ENCODE results near the gene MGLL.

MGLL gene

GRCh38 chr3:127783642-127784160 lies 38.6 kb downstream of the MGLL start:
- Histone ChIP-seq H3K18ac (ENCODE audit: low read length) (no peak overlapping the region), H2BK15ac (replicated peaks; ENCODE audit: low read depth) (no peak overlapping the region), H2BK5ac (ENCODE audit: low read length) (no peak overlapping the region), H3K56ac (ENCODE audit: low read length) (no peak overlapping the region), H3K27me3 (ENCODE audit: insufficient read depth, low read length, poor library complexity) (no peaks in the 10 kb centered on the region), H2BK120ac (ENCODE audit: low read depth, low read length) (no peak overlapping the region), H3K9ac (ENCODE audit: low read length) (no peak overlapping the region), H3K4me2 (ENCODE audit: low read length) (no peak overlapping the region), H3K4me3 (ENCODE audit: low read length) (no peak overlapping the region), H3K36me3 (ENCODE audit: control insufficient read depth, insufficient read depth, low read length) (no peaks in the 10 kb centered on the region), H3K23ac (ENCODE audit: low read length) (no peak overlapping the region), H4K8ac (ENCODE audit: low read depth, low read length) (no peak overlapping the region), H3K27ac (ENCODE audit: low read depth, low read length) (no peak overlapping the region), H2AK5ac (ENCODE audit: low read length) (no peak overlapping the region), H3K4ac (ENCODE audit: low read depth, low read length) (no peak overlapping the region), H3K79me2 (ENCODE audit: control insufficient read depth, insufficient read depth, low read length) (no peaks in the 10 kb centered on the region), H4K5ac (ENCODE audit: low read length) (no peak overlapping the region), H3K4me1 (ENCODE audit: control insufficient read depth, low read depth, low read length) (no peaks in the 10 kb centered on the region), H3K79me1 (ENCODE audit: low read length) (no peaks in the 10 kb centered on the region)
- no CpG with 5 or more reads among the region's 4 CpGs for WGBS (ENCODE audit: extremely low coverage, insufficient coverage, low lambda C conversion rate)
- peak; percentile 25 for DNase-seq

GRCh38 chr3:127783166-127783565 lies 39.1 kb downstream of the MGLL start:
- Histone ChIP-seq H3K36me3 (ENCODE audit: control insufficient read depth, insufficient read depth, low read length) (no peaks in the 10 kb centered on the region), H3K23ac (ENCODE audit: low read length) (no peak overlapping the region), H4K5ac (ENCODE audit: low read length) (no peak overlapping the region), H3K4me3 (ENCODE audit: low read length) (no peak overlapping the region), H2BK5ac (ENCODE audit: low read length) (no peak overlapping the region), H3K27ac (ENCODE audit: low read depth, low read length) (no peak overlapping the region), H3K18ac (ENCODE audit: low read length) (no peak overlapping the region), H3K79me2 (ENCODE audit: control insufficient read depth, insufficient read depth, low read length) (no peaks in the 10 kb centered on the region), H3K27me3 (ENCODE audit: insufficient read depth, low read length, poor library complexity) (no peaks in the 10 kb centered on the region), H2BK120ac (ENCODE audit: low read depth, low read length) (no peak overlapping the region), H3K4ac (ENCODE audit: low read depth, low read length) (no peak overlapping the region), H3K56ac (ENCODE audit: low read length) (no peak overlapping the region), H3K4me1 (ENCODE audit: control insufficient read depth, low read depth, low read length) (no peaks in the 10 kb centered on the region), H3K79me1 (ENCODE audit: low read length) (no peaks in the 10 kb centered on the region), H3K9ac (ENCODE audit: low read length) (no peak overlapping the region), H2BK15ac (replicated peaks; ENCODE audit: low read depth) (no peak overlapping the region), H3K4me2 (ENCODE audit: low read length) (no peak overlapping the region), H4K8ac (ENCODE audit: low read depth, low read length) (no peak overlapping the region), H2AK5ac (ENCODE audit: low read length) (no peak overlapping the region)
- no CpG with 5 or more reads among the region's 9 CpGs for WGBS (ENCODE audit: extremely low coverage, insufficient coverage, low lambda C conversion rate)
- DNase-seq, result no peak

GRCh38 chr3:127781411-127782001 lies 40.8 kb downstream of the MGLL start:
- Histone ChIP-seq H2BK5ac (ENCODE audit: low read length) (no peak overlapping the region), H3K9ac (ENCODE audit: low read length) (no peak overlapping the region), H3K4ac (ENCODE audit: low read depth, low read length) (no peak overlapping the region), H3K56ac (ENCODE audit: low read length) (no peak overlapping the region), H3K18ac (ENCODE audit: low read length) (no peak overlapping the region), H2AK5ac (ENCODE audit: low read length) (no peak overlapping the region), H3K79me2 (ENCODE audit: control insufficient read depth, insufficient read depth, low read length) (no peaks in the 10 kb centered on the region), H3K4me3 (ENCODE audit: low read length) (no peak overlapping the region), H3K4me1 (ENCODE audit: control insufficient read depth, low read depth, low read length) (no peaks in the 10 kb centered on the region), H2BK120ac (ENCODE audit: low read depth, low read length) (no peak overlapping the region), H3K27me3 (ENCODE audit: insufficient read depth, low read length, poor library complexity) (no peaks in the 10 kb centered on the region), H3K27ac (ENCODE audit: low read depth, low read length) (no peak overlapping the region), H4K5ac (ENCODE audit: low read length) (no peak overlapping the region), H3K36me3 (ENCODE audit: control insufficient read depth, insufficient read depth, low read length) (no peaks in the 10 kb centered on the region), H3K79me1 (ENCODE audit: low read length) (no peaks in the 10 kb centered on the region), H3K4me2 (ENCODE audit: low read length) (no peak overlapping the region), H2BK15ac (replicated peaks; ENCODE audit: low read depth) (no peak overlapping the region), H4K8ac (ENCODE audit: low read depth, low read length) (no peak overlapping the region), H3K23ac (ENCODE audit: low read length) (no peak overlapping the region)
- no CpG with 5 or more reads among the region's 15 CpGs for WGBS (ENCODE audit: extremely low coverage, insufficient coverage, low lambda C conversion rate)
- no peak for DNase-seq

GRCh38 chr3:127780536-127781400 lies 41.5 kb downstream of the MGLL start:
- H3K79me1 ChIP-seq (ENCODE audit: low read length), result no peaks in the 10 kb centered on the region
- H3K18ac ChIP-seq (ENCODE audit: low read length), result no peak overlapping the region
- no peak overlapping the region for H3K4ac ChIP-seq (ENCODE audit: low read depth, low read length)
- H3K4me2 ChIP-seq (ENCODE audit: low read length), result no peak overlapping the region
- no peak overlapping the region for H2BK120ac ChIP-seq (ENCODE audit: low read depth, low read length)
- H3K27me3 ChIP-seq (ENCODE audit: insufficient read depth, low read length, poor library complexity), result no peaks in the 10 kb centered on the region
- WGBS (ENCODE audit: extremely low coverage, insufficient coverage, low lambda C conversion rate), result no CpG with 5 or more reads among the region's 8 CpGs
- no peaks in the 10 kb centered on the region for H3K79me2 ChIP-seq (ENCODE audit: control insufficient read depth, insufficient read depth, low read length)
- no peak overlapping the region for H3K4me3 ChIP-seq (ENCODE audit: low read length)
- no peak overlapping the region for H4K5ac ChIP-seq (ENCODE audit: low read length)
- no peak overlapping the region for H3K27ac ChIP-seq (ENCODE audit: low read depth, low read length)
- H2BK5ac ChIP-seq (ENCODE audit: low read length), result no peak overlapping the region
- H3K23ac ChIP-seq (ENCODE audit: low read length), result no peak overlapping the region
- no peak overlapping the region for H2BK15ac ChIP-seq (replicated peaks; ENCODE audit: low read depth)
- no peak overlapping the region for H3K56ac ChIP-seq (ENCODE audit: low read length)
- no peak overlapping the region for H2AK5ac ChIP-seq (ENCODE audit: low read length)
- DNase-seq, result no peak
- no peak overlapping the region for H4K8ac ChIP-seq (ENCODE audit: low read depth, low read length)
- no peaks in the 10 kb centered on the region for H3K36me3 ChIP-seq (ENCODE audit: control insufficient read depth, insufficient read depth, low read length)
- no peak overlapping the region for H3K9ac ChIP-seq (ENCODE audit: low read length)
- H3K4me1 ChIP-seq (ENCODE audit: control insufficient read depth, low read depth, low read length), result no peaks in the 10 kb centered on the region

GRCh38 chr3:127779747-127780146 lies 42.6 kb downstream of the MGLL start:
- H4K5ac ChIP-seq (ENCODE audit: low read length), result no peak overlapping the region
- no peak overlapping the region for H3K4me2 ChIP-seq (ENCODE audit: low read length)
- H2BK5ac ChIP-seq (ENCODE audit: low read length), result no peak overlapping the region
- H2BK15ac ChIP-seq (replicated peaks; ENCODE audit: low read depth), result no peak overlapping the region
- no peaks in the 10 kb centered on the region for H3K4me1 ChIP-seq (ENCODE audit: control insufficient read depth, low read depth, low read length)
- H3K27ac ChIP-seq (ENCODE audit: low read depth, low read length), result no peak overlapping the region
- no peak for DNase-seq
- H2BK120ac ChIP-seq (ENCODE audit: low read depth, low read length), result no peak overlapping the region
- no peak overlapping the region for H3K18ac ChIP-seq (ENCODE audit: low read length)
- no peak overlapping the region for H3K4ac ChIP-seq (ENCODE audit: low read depth, low read length)
- no peak overlapping the region for H2AK5ac ChIP-seq (ENCODE audit: low read length)
- H3K56ac ChIP-seq (ENCODE audit: low read length), result no peak overlapping the region
- H3K9ac ChIP-seq (ENCODE audit: low read length), result no peak overlapping the region
- no peak overlapping the region for H3K4me3 ChIP-seq (ENCODE audit: low read length)
- H3K36me3 ChIP-seq (ENCODE audit: control insufficient read depth, insufficient read depth, low read length), result no peaks in the 10 kb centered on the region
- no peak overlapping the region for H4K8ac ChIP-seq (ENCODE audit: low read depth, low read length)
- H3K79me1 ChIP-seq (ENCODE audit: low read length), result no peaks in the 10 kb centered on the region
- no peak overlapping the region for H3K23ac ChIP-seq (ENCODE audit: low read length)
- no peaks in the 10 kb centered on the region for H3K27me3 ChIP-seq (ENCODE audit: insufficient read depth, low read length, poor library complexity)
- no CpG with 5 or more reads among the region's 3 CpGs for WGBS (ENCODE audit: extremely low coverage, insufficient coverage, low lambda C conversion rate)
- H3K79me2 ChIP-seq (ENCODE audit: control insufficient read depth, insufficient read depth, low read length), result no peaks in the 10 kb centered on the region

Measured in mesendoderm (in vitro differentiated cells).